GM23248 (cell line): Measurements from ENCODE around the gene ATP5F1D.

Experiments
- EZH2 ChIP-seq: fragments of 200-600 bp; sonication (generic); IDR thresholded peaks from 2 replicates; pipeline ENCODE4 v1.6.1; 2018; ENCODE audit warnings: antibody characterized with exemption, mild to moderate bottlenecking; ENCODE audit not compliant: insufficient read depth, poor library complexity, severe bottlenecking
- EZH2phosphoT487 ChIP-seq: fragments of 200-600 bp; sonication (generic); IDR thresholded peaks from 2 replicates; pipeline ENCODE4 v1.6.1; 2018; ENCODE audit warnings: antibody characterized with exemption, moderate library complexity, mild to moderate bottlenecking, low read depth; ENCODE audit not compliant: insufficient read depth

GRCh38 chr19:1199531-1199930, 42.0 kb upstream of the ATP5F1D start:
- TF ChIP-seq EZH2phosphoT487 (no peak), EZH2 (no peak)
